K562 (cell line): ENCODE data around the gene NDUFAF4. TPM values are rescaled to one million over a fixed set of nuclear protein-coding genes. Genes with fewer than 3 reads are reported as not detected.

Source experiments
- ATAC-seq: fragments of 200-7000 bp; cut with Tn5 transposase; 3 replicates; pipeline ENCODE4 v1.9.1; 2020; ENCODE audit warnings: moderate library complexity
- BruUV-seq: library from RNA; stranded (reverse); fragments of 400-500 nt; replicated peaks from 2 replicates; lab custom pipeline; 2021; lab: Mats Ljungman, UMichigan
- CTCF ChIA-PET: fragments of 300-600 bp; formaldehyde crosslinking; extraction: SDS; loops from one replicate; lab custom pipeline; 2021; ENCODE audit warnings: low intra/inter-chr PET ratio; lab: Yijun Ruan, JAX
- POLR2A ChIA-PET: fragments of 300-600, 350-650 bp; sonication (Branson Sonifier 250); formaldehyde crosslinking; extraction: SDS; loops from one replicate; lab custom pipeline; 2021; ENCODE audit warnings: antibody characterized with exemption, inconsistent platforms; lab: Yijun Ruan, JAX
- DNase-seq, 4 experiments: peaks; one replicate each; pipeline versions ENCODE4 v3.0.0 to v3.0.0-alpha.2; 2011 to 2018; ENCODE audit warnings: low spot score in 3 of 4, mixed read lengths in 3 of 4; ENCODE audit errors: extremely low read depth in 1 of 4
- FAIRE-seq: peaks from 2 replicates; lab custom pipeline; 2011; peaks lifted over from hg19 to GRCh38; lab: Jason Lieb, UNC
- H2AFZ ChIP-seq: 2 replicates; pipeline ENCODE4 v1.6.0; 2011; ENCODE audit warnings: low read depth, low read length, control low read depth, inconsistent platforms
- H3K27ac ChIP-seq: fragments of 200-600 bp; 3 replicates; pipeline ENCODE4 v1.8.0; 2011; ENCODE audit warnings: low read depth, mild to moderate bottlenecking, control low read depth, inconsistent platforms, low read length, moderate library complexity, mixed read lengths; ENCODE audit errors: extremely low read depth
- H3K27me3 ChIP-seq, 2 experiments: fragments of 300-600 bp in 1 of 2; 2 replicates in 1 of 2; 3 replicates in 1 of 2; pipeline versions ENCODE4 v1.6.0 to v1.8.0; 2011; ENCODE audit warnings: inconsistent platforms in 2 of 2, low read length in 2 of 2, mild to moderate bottlenecking in 1 of 2, mixed read lengths in 1 of 2, moderate library complexity in 1 of 2; ENCODE audit not compliant: control insufficient read depth in 2 of 2, insufficient read depth in 2 of 2
- H3K36me3 ChIP-seq: fragments of 300-600 bp; 3 replicates; pipeline ENCODE4 v1.8.0; 2011; ENCODE audit warnings: mild to moderate bottlenecking, low read length, inconsistent platforms; ENCODE audit not compliant: control insufficient read depth, insufficient read depth
- H3K4me1 ChIP-seq, 2 experiments: fragments of 200-600 bp in 1 of 2; replicated peaks in 1 of 2; 2 replicates in 1 of 2; 3 replicates in 1 of 2; pipeline versions ENCODE4 v1.5.1 to v1.8.0; 2011; ENCODE audit warnings: inconsistent platforms in 2 of 2, low read length in 2 of 2, mild to moderate bottlenecking in 1 of 2, mixed read lengths in 1 of 2, moderate library complexity in 1 of 2; ENCODE audit not compliant: control insufficient read depth in 2 of 2, insufficient read depth in 2 of 2
- H3K4me2 ChIP-seq: 2 replicates; pipeline ENCODE4 v1.6.1; 2011; ENCODE audit warnings: low read length, control low read depth, inconsistent platforms, mixed read lengths; ENCODE audit not compliant: insufficient read depth
- H3K4me3 ChIP-seq: fragments of 200-600 bp; sonication (generic), shearing (Covaris generic); 2 replicates; pipeline ENCODE4 v1.5.1; 2016; ENCODE audit warnings: control low read depth, inconsistent platforms
- H3K79me2 ChIP-seq: fragments of 200-600 bp; 3 replicates; pipeline ENCODE4 v1.8.0; 2011; ENCODE audit warnings: low read length, inconsistent platforms; ENCODE audit not compliant: control insufficient read depth, insufficient read depth
- H3K9ac ChIP-seq, 2 experiments: 2 replicates each; pipeline versions ENCODE4 v1.6.0 to v1.6.1; 2011; ENCODE audit warnings: low read depth in 2 of 2, low read length in 2 of 2, control low read depth in 1 of 2, inconsistent platforms in 1 of 2, mild to moderate bottlenecking in 1 of 2, mixed read lengths in 1 of 2; ENCODE audit not compliant: insufficient read depth in 1 of 2
- H3K9me1 ChIP-seq: one replicate; pipeline ENCODE4 v1.6.0; 2011; ENCODE audit warnings: inconsistent platforms, mild to moderate bottlenecking, low read length, moderate library complexity; ENCODE audit not compliant: control insufficient read depth, insufficient read depth
- H3K9me3 ChIP-seq: replicated peaks from 2 replicates; pipeline ENCODE4 v1.5.1; 2011; ENCODE audit warnings: low read depth, low read length, inconsistent platforms; ENCODE audit not compliant: control insufficient read depth, insufficient read depth
- H4K20me1 ChIP-seq: replicated peaks from 2 replicates; pipeline ENCODE4 v1.6.1; 2011; ENCODE audit warnings: low read length, inconsistent platforms, mixed read lengths; ENCODE audit not compliant: control insufficient read depth, insufficient read depth
- FOXP4 ChIP-seq: sonication (generic); formaldehyde crosslinking; IDR thresholded peaks from 2 replicates; pipeline ENCODE4 v1.8.0; 2022; ENCODE audit warnings: mild to moderate bottlenecking, missing genetic modification reagents, borderline replicate concordance
- RBM25 ChIP-seq: fragments of 200-400 bp; formaldehyde crosslinking; IDR thresholded peaks from 2 replicates; pipeline ENCODE4 v1.6.1; 2018; ENCODE audit warnings: low read length, low read depth, moderate library complexity; ENCODE audit not compliant: severe bottlenecking
- ZNF146 ChIP-seq: IDR thresholded peaks from one replicate; pipeline ENCODE4 v1.6.1; 2018; ENCODE audit warnings: missing compliant biosample characterization; ENCODE audit not compliant: unreplicated experiment
- WGBS: fragments of 100-300 bp; shearing (Covaris generic); methylation state at CpG from one replicate; pipeline ENCODE4 v1.1.6; 2016; ENCODE audit warnings: low coverage, mixed read lengths; ENCODE audit not compliant: insufficient coverage; ENCODE audit errors: missing lambda C conversion rate; 5-methylcytosine and 5-hydroxymethylcytosine counted together
- in situ Hi-C: fragments of 300-500 bp; cut with MboI; formaldehyde crosslinking; loops from 4 replicates; pipeline ENCODE4 v1.15.0; 2018; ENCODE audit warnings: inconsistent platforms, mixed read lengths
- intact Hi-C: fragments of 100-400 bp; cut with micrococcal nuclease; formaldehyde crosslinking; loops from 2 replicates; pipeline ENCODE4 v1.14.2; 2022
- polyA plus RNA-seq, 8 experiments: library from polyadenylated mRNA; depleted of rRNA in 4 of 8; stranded (reverse) in 5 of 8; unstranded in 3 of 8; fragments of >200 nt; fragmentation: Nextera tagmentation in 2 of 8; fragmentation: Illumina TruSeq in 1 of 8; extraction: Ambion mirVana in 2 of 8; extraction: Trizol in 1 of 8; gene quantifications; 2 replicates each; pipeline versions ENCODE4 v1.2.1 to v1.2.3, GENCODE V29; 2011 to 2014; ENCODE audit warnings: inconsistent platforms in 1 of 8, missing spikeins in 1 of 8
- total RNA-seq, 7 experiments: library from RNA; depleted of rRNA in 6 of 7; stranded (reverse); fragments of >200 nt in 6 of 7; fragmentation: Illumina TruSeq in 2 of 7; extraction: Trizol in 2 of 7; gene quantifications; 2 replicates each; pipeline versions ENCODE4 v1.2.1 to v1.2.3, GENCODE V29; 2011 to 2021; ENCODE audit warnings: low replicate concordance in 1 of 7

NDUFAF4 gene
- total and polyA plus RNA-seq, 9 of the 15 experiments (the other 6 are each of a cell fraction or from before 2014, with no cell fraction given): 45.0 to 418 (median 136) TPM

GRCh38 chr6:96849615-96850014 lies 48.1 kb downstream of the NDUFAF4 start:
- no TSS peak for BruUV-seq
- CTCF ChIA-PET: no interaction called here

More at GRCh38 chr6:96849615-96850014, 48.1 kb downstream of the NDUFAF4 start:
- DNase-seq (no peak), FAIRE-seq (no peak), ATAC-seq (no peak)
- H3K9ac ChIP-seq: no peak overlapping the region
- no peak overlapping the region for H3K27ac ChIP-seq
- no peaks in the 10 kb centered on the region for H3K27me3 ChIP-seq
- TF ChIP-seq FOXP4 (CRISPR knock-in tag): no peak
- TF ChIP-seq ZNF146: peak; percentile 92
- TF ChIP-seq RBM25: peak; percentile 60
- H3K36me3 ChIP-seq: no peaks in the 10 kb centered on the region
- no peak overlapping the region for H2AFZ ChIP-seq
- H3K9me1 ChIP-seq: no peaks in the 10 kb centered on the region
- in situ Hi-C loops: no loop called here
- no peaks in the 10 kb centered on the region for H3K79me2 ChIP-seq
- no peaks in the 10 kb centered on the region for H3K9me3 ChIP-seq
- POLR2A ChIA-PET: no interaction called here
- H3K4me1 ChIP-seq: peaks cover 0 to 3% of the 10 kb centered on the region in 2 experiments; a peak in 1 of 5 replicates
- no peak overlapping the region for H3K4me3 ChIP-seq
- WGBS: 0% methylated on average over 2 of the region's 2 CpGs
- no peaks in the 10 kb centered on the region for H4K20me1 ChIP-seq
- H3K4me2 ChIP-seq: no peak overlapping the region
- intact Hi-C loops: no loop called here
